ENCODE measurements around the gene MMP14.

DNA sequence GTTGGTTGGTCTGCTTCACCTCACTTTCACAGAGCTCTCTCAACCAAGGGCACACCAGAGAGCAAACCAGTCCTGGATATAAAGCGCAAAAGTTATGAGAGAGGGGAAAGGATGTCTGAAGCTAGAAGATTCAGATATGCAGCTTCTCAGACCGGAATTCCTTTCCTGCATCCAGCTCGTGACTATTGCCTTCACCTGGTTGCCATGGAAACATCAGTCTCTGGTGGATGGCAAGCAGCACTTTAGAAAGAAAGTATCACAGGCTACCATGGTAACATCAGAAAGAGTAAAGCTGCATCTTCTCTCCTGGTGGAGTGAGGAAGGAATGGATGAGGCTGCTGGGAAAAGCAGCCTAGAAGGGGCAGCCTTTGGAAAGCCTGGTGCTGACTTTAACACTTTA is 60.4 kb downstream of the MMP14 start:
- TF ChIP-seq, protein P1, sequence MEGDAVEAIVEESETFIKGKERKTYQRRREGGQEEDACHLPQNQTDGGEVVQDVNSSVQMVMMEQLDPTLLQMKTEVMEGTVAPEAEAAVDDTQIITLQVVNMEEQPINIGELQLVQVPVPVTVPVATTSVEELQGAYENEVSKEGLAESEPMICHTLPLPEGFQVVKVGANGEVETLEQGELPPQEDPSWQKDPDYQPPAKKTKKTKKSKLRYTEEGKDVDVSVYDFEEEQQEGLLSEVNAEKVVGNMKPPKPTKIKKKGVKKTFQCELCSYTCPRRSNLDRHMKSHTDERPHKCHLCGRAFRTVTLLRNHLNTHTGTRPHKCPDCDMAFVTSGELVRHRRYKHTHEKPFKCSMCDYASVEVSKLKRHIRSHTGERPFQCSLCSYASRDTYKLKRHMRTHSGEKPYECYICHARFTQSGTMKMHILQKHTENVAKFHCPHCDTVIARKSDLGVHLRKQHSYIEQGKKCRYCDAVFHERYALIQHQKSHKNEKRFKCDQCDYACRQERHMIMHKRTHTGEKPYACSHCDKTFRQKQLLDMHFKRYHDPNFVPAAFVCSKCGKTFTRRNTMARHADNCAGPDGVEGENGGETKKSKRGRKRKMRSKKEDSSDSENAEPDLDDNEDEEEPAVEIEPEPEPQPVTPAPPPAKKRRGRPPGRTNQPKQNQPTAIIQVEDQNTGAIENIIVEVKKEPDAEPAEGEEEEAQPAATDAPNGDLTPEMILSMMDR (IDR thresholded peaks at IDR 0.05), result no peak
- TF ChIP-seq POLR2A (IDR thresholded peaks at IDR 0.05), result no peak

Data from adrenal gland (tissue), 5 donors.